K562 (cell line): Measurements from ENCODE around the gene KRTAP9-2. TPM values are rescaled to one million over a fixed set of nuclear protein-coding genes. Genes with fewer than 3 reads are reported as not detected.

Experiments
- BCOR ChIP-seq: fragments of 450-650 bp; IDR thresholded peaks from 2 replicates; pipeline ENCODE4 v1.6.1; 2016
- CCAR2 ChIP-seq: fragments of 200-400 bp; formaldehyde crosslinking; IDR thresholded peaks from 2 replicates; pipeline ENCODE4 v1.6.1; 2017; ENCODE audit warnings: mild to moderate bottlenecking, low read depth, low read length
- CTCF ChIP-seq, 3 experiments: IDR thresholded peaks in 2 of 3; conservative IDR thresholded peaks in 1 of 3; 2 replicates each; pipeline ENCODE4 v1.5.1; 2011 to 2012; ENCODE audit warnings: low read length in 3 of 3, mild to moderate bottlenecking in 3 of 3, control low read depth in 2 of 3, improper control_type of control experiment in 1 of 3, inconsistent platforms in 1 of 3, low read depth in 1 of 3, mixed read lengths in 1 of 3, moderate library complexity in 1 of 3; ENCODE audit not compliant: insufficient read depth in 2 of 3
- GTF3C2 ChIP-seq: IDR thresholded peaks from 3 replicates; pipeline ENCODE4 v1.6.1; 2011; ENCODE audit warnings: borderline replicate concordance, mild to moderate bottlenecking, moderate library complexity; ENCODE audit not compliant: insufficient read length; ENCODE audit errors: extremely low read depth
- RBM17 ChIP-seq: fragments of 200-400 bp; formaldehyde crosslinking; IDR thresholded peaks from 2 replicates; pipeline ENCODE4 v1.6.1; 2017; ENCODE audit warnings: low read depth, mild to moderate bottlenecking, low read length, borderline replicate concordance
- RUNX1 ChIP-seq: sonication (generic); IDR thresholded peaks from 2 replicates; pipeline ENCODE4 v1.6.1; 2016; ENCODE audit warnings: antibody characterized with exemption, low read depth
- TBL1XR1 ChIP-seq, 2 experiments: IDR thresholded peaks; 2 replicates each; pipeline ENCODE4 v1.6.1; 2012; ENCODE audit warnings: improper control_type of control experiment in 2 of 2, low read length in 2 of 2, mild to moderate bottlenecking in 1 of 2
- ZBTB2 ChIP-seq: fragments of 450-650 bp; IDR thresholded peaks from 2 replicates; pipeline ENCODE4 v1.6.1; 2016; ENCODE audit warnings: antibody characterized with exemption
- ZNF583 ChIP-seq: fragments of 250-450 bp; sonication (Bioruptor Pico); IDR thresholded peaks from 2 replicates; pipeline ENCODE4 v1.4.0; 2020
- polyA plus RNA-seq, 8 experiments: library from polyadenylated mRNA; depleted of rRNA in 4 of 8; stranded (reverse) in 5 of 8; unstranded in 3 of 8; fragments of >200 nt; fragmentation: Nextera tagmentation in 2 of 8; fragmentation: Illumina TruSeq in 1 of 8; extraction: Ambion mirVana in 2 of 8; extraction: Trizol in 1 of 8; gene quantifications; 2 replicates each; pipeline versions ENCODE4 v1.2.1 to v1.2.3, GENCODE V29; 2011 to 2014; ENCODE audit warnings: inconsistent platforms in 1 of 8, missing spikeins in 1 of 8
- total RNA-seq, 7 experiments: library from RNA; depleted of rRNA in 6 of 7; stranded (reverse); fragments of >200 nt in 6 of 7; fragmentation: Illumina TruSeq in 2 of 7; extraction: Trizol in 2 of 7; gene quantifications; 2 replicates each; pipeline versions ENCODE4 v1.2.1 to v1.2.3, GENCODE V29; 2011 to 2021; ENCODE audit warnings: low replicate concordance in 1 of 7

Gene KRTAP9-2
- total and polyA plus RNA-seq, 9 of the 15 experiments (the other 6 are each of a cell fraction or from before 2014, with no cell fraction given): not detected

- TF ChIP-seq ZBTB2: no peak
- TF ChIP-seq CTCF (IDR thresholded peaks at IDR 0.05 in 2 of 3, conservative IDR thresholded peaks at IDR 0.05 in 1 of 3; ENCODE audit: insufficient read depth in 2 of 3, low read depth in 1 of 3, low read length in 3 of 3): no peak
- TF ChIP-seq BCOR: no peak
- TF ChIP-seq CCAR2: no peak
- no peak for TF ChIP-seq RUNX1
- TF ChIP-seq TBL1XR1 (IDR thresholded peaks at IDR 0.05; ENCODE audit: low read length in 2 of 2): no peak
- TF ChIP-seq GTF3C2: no peak
- no peak for TF ChIP-seq ZNF583 (CRISPR knock-in tag)
- no peak for TF ChIP-seq RBM17
These were observed 30.4 kb upstream of the KRTAP9-2 start (continued) for GRCh38 chr17:41196068-41196467.
